ENCODE data around the gene TMEM181.

DNA sequence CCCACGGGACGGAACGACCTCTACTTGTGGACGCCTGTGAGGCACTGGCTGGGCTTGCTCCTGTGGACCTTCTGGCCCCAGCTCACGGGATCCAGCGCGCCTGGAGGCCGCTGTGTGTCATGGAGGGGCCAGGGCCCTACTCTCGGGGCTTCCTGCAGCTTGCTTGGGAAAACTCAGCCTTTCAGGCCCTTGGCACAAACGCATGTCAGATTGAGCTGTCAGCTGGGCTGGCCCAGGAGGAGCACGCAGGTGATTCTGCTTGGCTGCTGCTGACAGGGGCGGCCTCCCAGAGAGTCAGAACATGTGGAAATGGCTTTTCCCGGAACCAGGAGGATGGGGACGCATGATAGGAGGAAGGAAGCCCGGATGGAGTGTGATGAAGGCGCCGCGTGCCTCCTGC, 39.7 kb downstream of the TMEM181 start:
- TF ChIP-seq EZH2 (IDR thresholded peaks at IDR 0.05; ENCODE audit: borderline replicate concordance, low read depth, low read length, poor library complexity, severe bottlenecking) = no peak
- TF ChIP-seq, protein P1, sequence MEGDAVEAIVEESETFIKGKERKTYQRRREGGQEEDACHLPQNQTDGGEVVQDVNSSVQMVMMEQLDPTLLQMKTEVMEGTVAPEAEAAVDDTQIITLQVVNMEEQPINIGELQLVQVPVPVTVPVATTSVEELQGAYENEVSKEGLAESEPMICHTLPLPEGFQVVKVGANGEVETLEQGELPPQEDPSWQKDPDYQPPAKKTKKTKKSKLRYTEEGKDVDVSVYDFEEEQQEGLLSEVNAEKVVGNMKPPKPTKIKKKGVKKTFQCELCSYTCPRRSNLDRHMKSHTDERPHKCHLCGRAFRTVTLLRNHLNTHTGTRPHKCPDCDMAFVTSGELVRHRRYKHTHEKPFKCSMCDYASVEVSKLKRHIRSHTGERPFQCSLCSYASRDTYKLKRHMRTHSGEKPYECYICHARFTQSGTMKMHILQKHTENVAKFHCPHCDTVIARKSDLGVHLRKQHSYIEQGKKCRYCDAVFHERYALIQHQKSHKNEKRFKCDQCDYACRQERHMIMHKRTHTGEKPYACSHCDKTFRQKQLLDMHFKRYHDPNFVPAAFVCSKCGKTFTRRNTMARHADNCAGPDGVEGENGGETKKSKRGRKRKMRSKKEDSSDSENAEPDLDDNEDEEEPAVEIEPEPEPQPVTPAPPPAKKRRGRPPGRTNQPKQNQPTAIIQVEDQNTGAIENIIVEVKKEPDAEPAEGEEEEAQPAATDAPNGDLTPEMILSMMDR (conservative IDR thresholded peaks at IDR 0.05; ENCODE audit: low read depth, low read length) = no peak
